HepG2 (cell line): ENCODE data around the gene CHID1. TPM values are rescaled to one million over a fixed set of nuclear protein-coding genes. Genes with fewer than 3 reads are reported as not detected.

ENCODE experiments used
- ARID4A ChIP-seq: sonication (generic); formaldehyde crosslinking; IDR thresholded peaks from 2 replicates; pipeline ENCODE4 v1.5.0; 2020; ENCODE audit warnings: mild to moderate bottlenecking, missing genetic modification reagents, borderline replicate concordance
- CAMTA2 ChIP-seq: sonication (generic); formaldehyde crosslinking; IDR thresholded peaks from 2 replicates; pipeline ENCODE4 v1.4.0; 2020; ENCODE audit warnings: mild to moderate bottlenecking, missing genetic modification reagents, borderline replicate concordance
- CCAR2 ChIP-seq: fragments of 200-400 bp; formaldehyde crosslinking; optimal IDR thresholded peaks from 2 replicates; pipeline ENCODE3; 2018; ENCODE audit warnings: low read depth, mild to moderate bottlenecking, low read length, moderate library complexity
- CTCF ChIP-seq: sonication (generic); formaldehyde crosslinking; IDR thresholded peaks from 2 replicates; pipeline ENCODE4 v1.5.0; 2020; ENCODE audit warnings: mild to moderate bottlenecking, missing genetic modification reagents, moderate library complexity
- DR1 ChIP-seq: sonication (generic); formaldehyde crosslinking; IDR thresholded peaks from 2 replicates; pipeline ENCODE4 v1.8.0; 2021; ENCODE audit warnings: mild to moderate bottlenecking, missing genetic modification reagents, inconsistent platforms
- HDAC2 ChIP-seq: sonication (generic); formaldehyde crosslinking; IDR thresholded peaks from 2 replicates; pipeline ENCODE4 v1.4.0; 2020; ENCODE audit warnings: missing genetic modification reagents
- KAT8 ChIP-seq: IDR thresholded peaks from 2 replicates; pipeline ENCODE4 v1.6.1; 2016; ENCODE audit warnings: missing genetic modification reagents, missing compliant biosample characterization
- KDM1A ChIP-seq: IDR thresholded peaks from 2 replicates; pipeline ENCODE4 v1.6.1; 2016; ENCODE audit warnings: missing compliant biosample characterization
- LCORL ChIP-seq, 2 experiments: fragments of 450-650 bp in 1 of 2; sonication (generic) in 1 of 2; formaldehyde crosslinking in 1 of 2; IDR thresholded peaks; 2 replicates each; pipeline versions ENCODE4 v1.5.0 to v1.6.1; 2017 to 2020; ENCODE audit warnings: antibody characterized with exemption in 1 of 2, missing genetic modification reagents in 1 of 2
- MTF1 ChIP-seq: sonication (generic); formaldehyde crosslinking; IDR thresholded peaks from 2 replicates; pipeline ENCODE4 v1.5.0; 2020; ENCODE audit warnings: missing genetic modification reagents
- POLR2G ChIP-seq: fragments of 200-400 bp; formaldehyde crosslinking; IDR thresholded peaks from 2 replicates; pipeline ENCODE4 v1.6.1; 2018; ENCODE audit warnings: mild to moderate bottlenecking, low read depth, low read length, moderate library complexity
- REPIN1 ChIP-seq: sonication (generic); formaldehyde crosslinking; IDR thresholded peaks from 2 replicates; pipeline ENCODE4 v1.8.0; 2022; ENCODE audit warnings: missing genetic modification reagents, low read depth, mild to moderate bottlenecking, borderline replicate concordance
- ZBTB39 ChIP-seq: sonication (generic); formaldehyde crosslinking; IDR thresholded peaks from 2 replicates; pipeline ENCODE4 v1.5.0; 2020; ENCODE audit warnings: missing genetic modification reagents
- ZNF24 ChIP-seq: fragments of 450-650 bp; IDR thresholded peaks from 2 replicates; pipeline ENCODE4 v1.6.1; 2017; ENCODE audit warnings: antibody characterized with exemption, mild to moderate bottlenecking
- ZNF251 ChIP-seq: sonication (generic); formaldehyde crosslinking; IDR thresholded peaks from 2 replicates; pipeline ENCODE4 v1.9.0; 2021; ENCODE audit warnings: mild to moderate bottlenecking, missing genetic modification reagents
- ZNF335 ChIP-seq: sonication (generic); formaldehyde crosslinking; IDR thresholded peaks from 2 replicates; pipeline ENCODE4 v1.4.0; 2020; ENCODE audit warnings: missing genetic modification reagents
- ZNF530 ChIP-seq: sonication (generic); formaldehyde crosslinking; IDR thresholded peaks from 2 replicates; pipeline ENCODE4 v1.5.0; 2020; ENCODE audit warnings: low read depth, mild to moderate bottlenecking, missing genetic modification reagents
- ZNF615 ChIP-seq: sonication (generic); formaldehyde crosslinking; IDR thresholded peaks from 2 replicates; pipeline ENCODE4 v1.5.0; 2020; ENCODE audit warnings: mild to moderate bottlenecking, missing genetic modification reagents, borderline replicate concordance
- ZSCAN20 ChIP-seq: sonication (generic); formaldehyde crosslinking; IDR thresholded peaks from 2 replicates; pipeline ENCODE4 v1.4.0; 2020; ENCODE audit warnings: missing genetic modification reagents, mild to moderate bottlenecking, borderline replicate concordance
- ZSCAN9 ChIP-seq: IDR thresholded peaks from 2 replicates; pipeline ENCODE4 v1.6.1; 2016; ENCODE audit warnings: borderline replicate concordance
- ZZZ3 ChIP-seq: sonication (generic); formaldehyde crosslinking; IDR thresholded peaks from 2 replicates; pipeline ENCODE4 v1.4.0; 2020; ENCODE audit warnings: missing genetic modification reagents, mild to moderate bottlenecking, borderline replicate concordance
- polyA plus RNA-seq, 8 experiments: library from polyadenylated mRNA; depleted of rRNA in 3 of 8; stranded (reverse) in 7 of 8; unstranded in 1 of 8; fragments of >200 nt; fragmentation: Illumina TruSeq in 4 of 8; extraction: Trizol in 4 of 8; gene quantifications; 2 replicates each; pipeline versions ENCODE4 v1.2.1 to v1.2.3, GENCODE V29; 2011 to 2016; ENCODE audit warnings: low read depth in 4 of 8, missing spikeins in 1 of 8, mixed read lengths in 1 of 8; ENCODE audit not compliant: insufficient read depth in 1 of 8
- total RNA-seq, 5 experiments: library from RNA; depleted of rRNA; stranded (reverse); fragments of >200 nt; fragmentation: Illumina TruSeq; extraction: Trizol; gene quantifications; 2 replicates each; pipeline ENCODE4 v1.2.3, GENCODE V29; 2016; ENCODE audit warnings: low read depth in 1 of 5
- TF ChIP-seq, protein P1 (sequence below): sonication (generic); formaldehyde crosslinking; IDR thresholded peaks from 2 replicates; pipeline ENCODE4 v1.8.1; 2023; ENCODE audit warnings: missing genetic modification reagents, mild to moderate bottlenecking, borderline replicate concordance

The CHID1 gene
- total and polyA plus RNA-seq, 2 of the 13 experiments (the other 11 are each of a cell fraction or from before 2014, with no cell fraction given): 65.1 to 93.6 TPM

GRCh38 chr11:914747-915501 is 4.3 kb upstream of the CHID1 start (continued):
- TF ChIP-seq CTCF (CRISPR knock-in tag): peak; percentile 29; the same call in 1 of the 2 replicates
- TF ChIP-seq ZBTB39 (CRISPR knock-in tag): no peak
- no peak for TF ChIP-seq ZNF615 (CRISPR knock-in tag)
- TF ChIP-seq, protein P1, sequence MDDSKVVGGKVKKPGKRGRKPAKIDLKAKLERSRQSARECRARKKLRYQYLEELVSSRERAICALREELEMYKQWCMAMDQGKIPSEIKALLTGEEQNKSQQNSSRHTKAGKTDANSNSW (CRISPR knock-in tag): no peak
- TF ChIP-seq ZNF335 (CRISPR knock-in tag): 0 out of 2 replicates have a peak, but pooled peaks have one; percentile 46
- TF ChIP-seq HDAC2: peak; percentile 78
- peak; percentile 66 for TF ChIP-seq KAT8
- TF ChIP-seq ZNF251 (CRISPR knock-in tag): no peak
- TF ChIP-seq MTF1 (CRISPR knock-in tag): no peak
- no peak for TF ChIP-seq DR1 (CRISPR knock-in tag)
- no peak for TF ChIP-seq LCORL (IDR thresholded peaks at IDR 0.05)
- TF ChIP-seq LCORL (CRISPR knock-in tag; IDR thresholded peaks at IDR 0.05): peak; percentile 72; the same call in 1 of the 2 replicates
- peak; percentile 28; the same call in 1 of the 2 replicates for TF ChIP-seq ZZZ3 (CRISPR knock-in tag)
- peak; percentile 40; the same call in 1 of the 2 replicates for TF ChIP-seq POLR2G
- TF ChIP-seq ZNF24: no peak
- TF ChIP-seq KDM1A: no peak
- TF ChIP-seq CAMTA2 (CRISPR knock-in tag): no peak
- TF ChIP-seq ZSCAN20 (CRISPR knock-in tag): no peak
- peak; percentile 73; the same call in 1 of the 2 replicates for TF ChIP-seq ARID4A (CRISPR knock-in tag)
- TF ChIP-seq REPIN1 (CRISPR knock-in tag): peak; percentile 46; the same call in 1 of the 2 replicates
- no peak for TF ChIP-seq ZNF530 (CRISPR knock-in tag)
- TF ChIP-seq CCAR2: no peak
- no peak for TF ChIP-seq ZSCAN9 (CRISPR knock-in tag)
